ENCODE results near the gene C5orf63.

- TF ChIP-seq HDAC2 (CRISPR knock-in tag; IDR thresholded peaks at IDR 0.05) = no peak
- TF ChIP-seq CEBPB (IDR thresholded peaks at IDR 0.05; ENCODE audit: borderline replicate concordance, low read depth, low read length) = no peak
- TF ChIP-seq RFX5 (IDR thresholded peaks at IDR 0.05; ENCODE audit: low read depth, low read length) = no peak
- no peak for TF ChIP-seq POLR2A (IDR thresholded peaks at IDR 0.05; ENCODE audit: insufficient read depth in 1 of 2, low read depth in 2 of 2, low read length in 2 of 2)
- TF ChIP-seq NFATC3 (CRISPR knock-in tag; IDR thresholded peaks at IDR 0.05) = no peak
- TF ChIP-seq SOX5 (CRISPR knock-in tag; IDR thresholded peaks at IDR 0.05; ENCODE audit: borderline replicate concordance) = no peak
- TF ChIP-seq EP300 (IDR thresholded peaks at IDR 0.05; ENCODE audit: low read depth in 2 of 2, low read length in 2 of 2) = no peak
- TF ChIP-seq EP300 (CRISPR knock-in tag; IDR thresholded peaks at IDR 0.05; ENCODE audit: borderline replicate concordance) = no peak
- TF ChIP-seq PHF21A (CRISPR knock-in tag; IDR thresholded peaks at IDR 0.05) = no peak
- no peak for TF ChIP-seq RNF219 (CRISPR knock-in tag; IDR thresholded peaks at IDR 0.05)
- TF ChIP-seq, protein P1, sequence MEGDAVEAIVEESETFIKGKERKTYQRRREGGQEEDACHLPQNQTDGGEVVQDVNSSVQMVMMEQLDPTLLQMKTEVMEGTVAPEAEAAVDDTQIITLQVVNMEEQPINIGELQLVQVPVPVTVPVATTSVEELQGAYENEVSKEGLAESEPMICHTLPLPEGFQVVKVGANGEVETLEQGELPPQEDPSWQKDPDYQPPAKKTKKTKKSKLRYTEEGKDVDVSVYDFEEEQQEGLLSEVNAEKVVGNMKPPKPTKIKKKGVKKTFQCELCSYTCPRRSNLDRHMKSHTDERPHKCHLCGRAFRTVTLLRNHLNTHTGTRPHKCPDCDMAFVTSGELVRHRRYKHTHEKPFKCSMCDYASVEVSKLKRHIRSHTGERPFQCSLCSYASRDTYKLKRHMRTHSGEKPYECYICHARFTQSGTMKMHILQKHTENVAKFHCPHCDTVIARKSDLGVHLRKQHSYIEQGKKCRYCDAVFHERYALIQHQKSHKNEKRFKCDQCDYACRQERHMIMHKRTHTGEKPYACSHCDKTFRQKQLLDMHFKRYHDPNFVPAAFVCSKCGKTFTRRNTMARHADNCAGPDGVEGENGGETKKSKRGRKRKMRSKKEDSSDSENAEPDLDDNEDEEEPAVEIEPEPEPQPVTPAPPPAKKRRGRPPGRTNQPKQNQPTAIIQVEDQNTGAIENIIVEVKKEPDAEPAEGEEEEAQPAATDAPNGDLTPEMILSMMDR (CRISPR knock-in tag; IDR thresholded peaks at IDR 0.05) = no peak
- TF ChIP-seq GATAD2A (CRISPR knock-in tag; IDR thresholded peaks at IDR 0.05) = no peak
- TF ChIP-seq HOXA7 (CRISPR knock-in tag; IDR thresholded peaks at IDR 0.05) = no peak
Measured at GRCh38 chr5:127083711-127084110, 10.4 kb upstream of the C5orf63 start.
